Measurements from ENCODE around the gene YWHAE.

GRCh38 chr17:1372618-1373017 is 27.4 kb downstream of the YWHAE start:
- TF ChIP-seq, protein P1, sequence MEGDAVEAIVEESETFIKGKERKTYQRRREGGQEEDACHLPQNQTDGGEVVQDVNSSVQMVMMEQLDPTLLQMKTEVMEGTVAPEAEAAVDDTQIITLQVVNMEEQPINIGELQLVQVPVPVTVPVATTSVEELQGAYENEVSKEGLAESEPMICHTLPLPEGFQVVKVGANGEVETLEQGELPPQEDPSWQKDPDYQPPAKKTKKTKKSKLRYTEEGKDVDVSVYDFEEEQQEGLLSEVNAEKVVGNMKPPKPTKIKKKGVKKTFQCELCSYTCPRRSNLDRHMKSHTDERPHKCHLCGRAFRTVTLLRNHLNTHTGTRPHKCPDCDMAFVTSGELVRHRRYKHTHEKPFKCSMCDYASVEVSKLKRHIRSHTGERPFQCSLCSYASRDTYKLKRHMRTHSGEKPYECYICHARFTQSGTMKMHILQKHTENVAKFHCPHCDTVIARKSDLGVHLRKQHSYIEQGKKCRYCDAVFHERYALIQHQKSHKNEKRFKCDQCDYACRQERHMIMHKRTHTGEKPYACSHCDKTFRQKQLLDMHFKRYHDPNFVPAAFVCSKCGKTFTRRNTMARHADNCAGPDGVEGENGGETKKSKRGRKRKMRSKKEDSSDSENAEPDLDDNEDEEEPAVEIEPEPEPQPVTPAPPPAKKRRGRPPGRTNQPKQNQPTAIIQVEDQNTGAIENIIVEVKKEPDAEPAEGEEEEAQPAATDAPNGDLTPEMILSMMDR (conservative IDR thresholded peaks at IDR 0.05; ENCODE audit: low read depth, low read length) = no peak
- no peak for TF ChIP-seq POLR2A (IDR thresholded peaks at IDR 0.05; ENCODE audit: low read depth, low read length)
- TF ChIP-seq, protein P2, sequence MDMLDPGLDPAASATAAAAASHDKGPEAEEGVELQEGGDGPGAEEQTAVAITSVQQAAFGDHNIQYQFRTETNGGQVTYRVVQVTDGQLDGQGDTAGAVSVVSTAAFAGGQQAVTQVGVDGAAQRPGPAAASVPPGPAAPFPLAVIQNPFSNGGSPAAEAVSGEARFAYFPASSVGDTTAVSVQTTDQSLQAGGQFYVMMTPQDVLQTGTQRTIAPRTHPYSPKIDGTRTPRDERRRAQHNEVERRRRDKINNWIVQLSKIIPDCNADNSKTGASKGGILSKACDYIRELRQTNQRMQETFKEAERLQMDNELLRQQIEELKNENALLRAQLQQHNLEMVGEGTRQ (IDR thresholded peaks at IDR 0.05; ENCODE audit: low read depth, low read length) = no peak
- TF ChIP-seq MXI1 (IDR thresholded peaks at IDR 0.05; ENCODE audit: borderline replicate concordance, low read depth, low read length) = no peak
- TF ChIP-seq BHLHE40 (IDR thresholded peaks at IDR 0.05; ENCODE audit: low read depth, low read length) = no peak
- no peak for TF ChIP-seq CEBPB (IDR thresholded peaks at IDR 0.05; ENCODE audit: low read depth, low read length)
- TF ChIP-seq ELK1 (IDR thresholded peaks at IDR 0.05; ENCODE audit: borderline replicate concordance, low read depth, low read length) = no peak
- no peak for TF ChIP-seq SMC3 (IDR thresholded peaks at IDR 0.05; ENCODE audit: low read depth, low read length)
- TF ChIP-seq MAZ (IDR thresholded peaks at IDR 0.05; ENCODE audit: borderline replicate concordance, low read depth, low read length) = no peak
- TF ChIP-seq RAD21 (IDR thresholded peaks at IDR 0.05; ENCODE audit: low read length) = no peak
- TF ChIP-seq RFX5 (IDR thresholded peaks at IDR 0.05; ENCODE audit: low read depth, low read length) = no peak
- no peak for TF ChIP-seq NFE2L2 (IDR thresholded peaks at IDR 0.05; ENCODE audit: low read depth, low read length)
- TF ChIP-seq MAFK (IDR thresholded peaks at IDR 0.05; ENCODE audit: low read depth, low read length) = no peak
- TF ChIP-seq RCOR1 (IDR thresholded peaks at IDR 0.05; ENCODE audit: insufficient replicate concordance, low read length) = no peak
